WTC11 (cell line): ENCODE measurements around the gene ABCC9.

ENCODE experiments used
- SMAD4 ChIP-seq: sonication (generic); formaldehyde crosslinking; IDR thresholded peaks from 2 replicates; pipeline ENCODE4 v1.8.0; 2022; ENCODE audit warnings: mild to moderate bottlenecking, missing genetic modification reagents
- SP1 ChIP-seq: sonication (generic); formaldehyde crosslinking; conservative IDR thresholded peaks from 2 replicates; pipeline ENCODE4 v1.8.1; 2022; ENCODE audit warnings: missing genetic modification reagents
- TCF7 ChIP-seq: sonication (generic); formaldehyde crosslinking; IDR thresholded peaks from 2 replicates; pipeline ENCODE4 v1.8.0; 2022; ENCODE audit warnings: mild to moderate bottlenecking, low read depth, missing genetic modification reagents, moderate library complexity
- TF ChIP-seq, protein P1 (sequence below): fragments of 200-600 bp; IDR thresholded peaks from 2 replicates; pipeline ENCODE4 v1.8.0; 2022; ENCODE audit warnings: antibody characterized with exemption
- TF ChIP-seq, protein P2 (sequence below): sonication (generic); formaldehyde crosslinking; conservative IDR thresholded peaks from 2 replicates; pipeline ENCODE4 v1.8.1; 2023; ENCODE audit warnings: mild to moderate bottlenecking, low read depth, missing genetic modification reagents, moderate library complexity
- TF ChIP-seq, protein P3 (sequence below): sonication (generic); formaldehyde crosslinking; IDR thresholded peaks from 2 replicates; pipeline ENCODE4 v1.8.0; 2022; ENCODE audit warnings: mild to moderate bottlenecking, missing genetic modification reagents
- TF ChIP-seq, protein P4 (sequence below): sonication (generic); formaldehyde crosslinking; IDR thresholded peaks from 2 replicates; pipeline ENCODE4 v1.8.1; 2023; ENCODE audit warnings: mild to moderate bottlenecking, missing genetic modification reagents, moderate library complexity

DNA sequence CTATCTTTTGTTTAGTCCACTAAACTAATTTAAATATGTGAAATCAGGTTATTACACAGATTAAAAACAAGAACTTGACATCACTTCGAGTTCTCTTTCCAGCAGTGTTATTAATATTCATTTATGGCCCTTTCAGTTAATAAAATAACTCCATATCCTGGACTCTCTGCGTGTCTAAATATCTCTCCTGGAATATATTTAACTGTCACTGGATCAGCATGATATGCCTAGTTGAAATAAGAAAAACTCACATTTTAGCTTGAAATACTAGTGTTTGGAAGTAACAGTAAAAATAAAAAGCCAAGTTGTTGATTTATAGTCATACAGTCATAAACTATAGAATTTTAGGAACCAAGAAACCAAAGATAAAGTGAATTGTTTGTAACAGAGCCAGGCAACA, 45.6 kb downstream of the ABCC9 start:
- TF ChIP-seq, protein P1, sequence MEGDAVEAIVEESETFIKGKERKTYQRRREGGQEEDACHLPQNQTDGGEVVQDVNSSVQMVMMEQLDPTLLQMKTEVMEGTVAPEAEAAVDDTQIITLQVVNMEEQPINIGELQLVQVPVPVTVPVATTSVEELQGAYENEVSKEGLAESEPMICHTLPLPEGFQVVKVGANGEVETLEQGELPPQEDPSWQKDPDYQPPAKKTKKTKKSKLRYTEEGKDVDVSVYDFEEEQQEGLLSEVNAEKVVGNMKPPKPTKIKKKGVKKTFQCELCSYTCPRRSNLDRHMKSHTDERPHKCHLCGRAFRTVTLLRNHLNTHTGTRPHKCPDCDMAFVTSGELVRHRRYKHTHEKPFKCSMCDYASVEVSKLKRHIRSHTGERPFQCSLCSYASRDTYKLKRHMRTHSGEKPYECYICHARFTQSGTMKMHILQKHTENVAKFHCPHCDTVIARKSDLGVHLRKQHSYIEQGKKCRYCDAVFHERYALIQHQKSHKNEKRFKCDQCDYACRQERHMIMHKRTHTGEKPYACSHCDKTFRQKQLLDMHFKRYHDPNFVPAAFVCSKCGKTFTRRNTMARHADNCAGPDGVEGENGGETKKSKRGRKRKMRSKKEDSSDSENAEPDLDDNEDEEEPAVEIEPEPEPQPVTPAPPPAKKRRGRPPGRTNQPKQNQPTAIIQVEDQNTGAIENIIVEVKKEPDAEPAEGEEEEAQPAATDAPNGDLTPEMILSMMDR, result no peak
- TF ChIP-seq SMAD4 (CRISPR knock-in tag) (no peak), SP1 (CRISPR knock-in tag) (no peak), TCF7 (CRISPR knock-in tag) (no peak)
- TF ChIP-seq, protein P2, sequence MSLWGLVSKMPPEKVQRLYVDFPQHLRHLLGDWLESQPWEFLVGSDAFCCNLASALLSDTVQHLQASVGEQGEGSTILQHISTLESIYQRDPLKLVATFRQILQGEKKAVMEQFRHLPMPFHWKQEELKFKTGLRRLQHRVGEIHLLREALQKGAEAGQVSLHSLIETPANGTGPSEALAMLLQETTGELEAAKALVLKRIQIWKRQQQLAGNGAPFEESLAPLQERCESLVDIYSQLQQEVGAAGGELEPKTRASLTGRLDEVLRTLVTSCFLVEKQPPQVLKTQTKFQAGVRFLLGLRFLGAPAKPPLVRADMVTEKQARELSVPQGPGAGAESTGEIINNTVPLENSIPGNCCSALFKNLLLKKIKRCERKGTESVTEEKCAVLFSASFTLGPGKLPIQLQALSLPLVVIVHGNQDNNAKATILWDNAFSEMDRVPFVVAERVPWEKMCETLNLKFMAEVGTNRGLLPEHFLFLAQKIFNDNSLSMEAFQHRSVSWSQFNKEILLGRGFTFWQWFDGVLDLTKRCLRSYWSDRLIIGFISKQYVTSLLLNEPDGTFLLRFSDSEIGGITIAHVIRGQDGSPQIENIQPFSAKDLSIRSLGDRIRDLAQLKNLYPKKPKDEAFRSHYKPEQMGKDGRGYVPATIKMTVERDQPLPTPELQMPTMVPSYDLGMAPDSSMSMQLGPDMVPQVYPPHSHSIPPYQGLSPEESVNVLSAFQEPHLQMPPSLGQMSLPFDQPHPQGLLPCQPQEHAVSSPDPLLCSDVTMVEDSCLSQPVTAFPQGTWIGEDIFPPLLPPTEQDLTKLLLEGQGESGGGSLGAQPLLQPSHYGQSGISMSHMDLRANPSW (CRISPR knock-in tag), result no peak
- TF ChIP-seq, protein P3, sequence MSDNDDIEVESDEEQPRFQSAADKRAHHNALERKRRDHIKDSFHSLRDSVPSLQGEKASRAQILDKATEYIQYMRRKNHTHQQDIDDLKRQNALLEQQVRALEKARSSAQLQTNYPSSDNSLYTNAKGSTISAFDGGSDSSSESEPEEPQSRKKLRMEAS (CRISPR knock-in tag), result no peak
- TF ChIP-seq, protein P4, sequence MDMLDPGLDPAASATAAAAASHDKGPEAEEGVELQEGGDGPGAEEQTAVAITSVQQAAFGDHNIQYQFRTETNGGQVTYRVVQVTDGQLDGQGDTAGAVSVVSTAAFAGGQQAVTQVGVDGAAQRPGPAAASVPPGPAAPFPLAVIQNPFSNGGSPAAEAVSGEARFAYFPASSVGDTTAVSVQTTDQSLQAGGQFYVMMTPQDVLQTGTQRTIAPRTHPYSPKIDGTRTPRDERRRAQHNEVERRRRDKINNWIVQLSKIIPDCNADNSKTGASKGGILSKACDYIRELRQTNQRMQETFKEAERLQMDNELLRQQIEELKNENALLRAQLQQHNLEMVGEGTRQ (CRISPR knock-in tag), result no peak
